Measurements from ENCODE around the gene SLCO4A1. TPM values are rescaled to one million over a fixed set of nuclear protein-coding genes. Genes with fewer than 3 reads are reported as not detected.
A peak's percentile ranks its signal among the peaks of the same experiment; 100 is the strongest.

The SLCO4A1 gene
- total and polyA plus RNA-seq, 9 of the 15 experiments (the other 6 are each of a cell fraction or from before 2014, with no cell fraction given): 1.6 to 21.9 (median 12.8) TPM

DNA sequence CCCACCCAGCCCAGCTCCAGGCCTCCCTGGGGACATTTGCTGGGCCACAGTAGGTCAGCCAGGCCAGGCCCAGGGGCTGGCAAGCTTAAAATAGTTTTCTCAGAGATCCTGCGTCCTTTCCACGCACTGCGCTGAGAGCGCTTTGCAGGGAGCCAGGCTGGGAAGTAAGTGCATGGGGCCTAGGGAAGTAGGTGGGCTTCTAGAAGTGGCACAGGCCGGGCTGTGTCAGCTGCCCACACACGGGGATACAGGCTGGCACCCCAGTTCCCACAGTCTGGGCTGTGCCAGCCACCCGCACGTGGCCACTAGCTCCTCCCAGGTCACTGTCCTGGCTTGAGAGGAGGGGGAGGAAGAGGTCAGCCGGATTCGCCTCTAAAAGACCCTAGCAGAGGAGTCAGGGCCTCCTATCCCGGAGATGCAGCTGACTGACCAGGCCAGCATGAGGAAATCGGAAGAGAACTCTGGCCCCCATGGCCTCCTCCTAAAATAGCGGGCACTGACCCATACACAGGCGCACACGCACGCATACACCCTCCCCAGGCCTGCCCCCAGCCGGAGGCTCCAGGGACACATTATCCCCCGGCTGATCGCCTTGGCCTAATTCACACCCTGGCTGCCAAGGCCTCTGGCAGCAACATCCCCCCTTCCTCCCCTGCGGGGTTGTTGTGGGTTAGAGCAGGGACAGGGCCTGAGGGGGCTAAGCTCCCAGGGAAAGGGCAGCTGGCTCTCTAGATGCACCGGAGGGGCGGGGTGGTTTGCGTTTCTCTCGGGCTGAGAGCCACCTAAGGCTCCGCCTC lies 5.4 kb downstream of the SLCO4A1 start:
- Histone ChIP-seq H3K27ac (ENCODE audit: extremely low read depth, low read depth, low read length) (no peak overlapping the region), H3K36me3 (ENCODE audit: control insufficient read depth, insufficient read depth, low read length) (peaks cover 58% of the 10 kb centered on the region; the same call in 2 of the 3 replicates), H3K4me3 (no peak overlapping the region), H3K4me1 (replicated peaks in 1 of 2; ENCODE audit: control insufficient read depth in 2 of 2, insufficient read depth in 2 of 2, low read length in 2 of 2) (peaks cover 26 to 86% of the 10 kb centered on the region in 2 experiments), H3K9me3 (replicated peaks; ENCODE audit: control insufficient read depth, insufficient read depth, low read depth, low read length) (no peaks in the 10 kb centered on the region; the same call in 1 of the 2 replicates), H3K4me2 (ENCODE audit: insufficient read depth, low read length) (no peak overlapping the region), H3K27me3 (ENCODE audit: control insufficient read depth in 2 of 2, insufficient read depth in 2 of 2, low read length in 2 of 2) (no peaks in the 10 kb centered on the region; a peak in 1 of 5 replicates), H3K79me2 (ENCODE audit: control insufficient read depth, insufficient read depth, low read length) (peaks cover 73% of the 10 kb centered on the region), H4K20me1 (replicated peaks; ENCODE audit: control insufficient read depth, insufficient read depth, low read length) (peaks cover 40% of the 10 kb centered on the region), H2AFZ (ENCODE audit: low read depth, low read length) (no peak overlapping the region), H3K9ac (ENCODE audit: insufficient read depth in 1 of 2, low read depth in 2 of 2, low read length in 2 of 2) (peak overlapping the region in 1 of 2 experiments; percentile 68; a peak in 1 of 4 replicates), H3K9me1 (ENCODE audit: control insufficient read depth, insufficient read depth, low read length) (peaks cover 12% of the 10 kb centered on the region)
- BruUV-seq (replicated peaks): no TSS peak
- TF ChIP-seq, protein P1, sequence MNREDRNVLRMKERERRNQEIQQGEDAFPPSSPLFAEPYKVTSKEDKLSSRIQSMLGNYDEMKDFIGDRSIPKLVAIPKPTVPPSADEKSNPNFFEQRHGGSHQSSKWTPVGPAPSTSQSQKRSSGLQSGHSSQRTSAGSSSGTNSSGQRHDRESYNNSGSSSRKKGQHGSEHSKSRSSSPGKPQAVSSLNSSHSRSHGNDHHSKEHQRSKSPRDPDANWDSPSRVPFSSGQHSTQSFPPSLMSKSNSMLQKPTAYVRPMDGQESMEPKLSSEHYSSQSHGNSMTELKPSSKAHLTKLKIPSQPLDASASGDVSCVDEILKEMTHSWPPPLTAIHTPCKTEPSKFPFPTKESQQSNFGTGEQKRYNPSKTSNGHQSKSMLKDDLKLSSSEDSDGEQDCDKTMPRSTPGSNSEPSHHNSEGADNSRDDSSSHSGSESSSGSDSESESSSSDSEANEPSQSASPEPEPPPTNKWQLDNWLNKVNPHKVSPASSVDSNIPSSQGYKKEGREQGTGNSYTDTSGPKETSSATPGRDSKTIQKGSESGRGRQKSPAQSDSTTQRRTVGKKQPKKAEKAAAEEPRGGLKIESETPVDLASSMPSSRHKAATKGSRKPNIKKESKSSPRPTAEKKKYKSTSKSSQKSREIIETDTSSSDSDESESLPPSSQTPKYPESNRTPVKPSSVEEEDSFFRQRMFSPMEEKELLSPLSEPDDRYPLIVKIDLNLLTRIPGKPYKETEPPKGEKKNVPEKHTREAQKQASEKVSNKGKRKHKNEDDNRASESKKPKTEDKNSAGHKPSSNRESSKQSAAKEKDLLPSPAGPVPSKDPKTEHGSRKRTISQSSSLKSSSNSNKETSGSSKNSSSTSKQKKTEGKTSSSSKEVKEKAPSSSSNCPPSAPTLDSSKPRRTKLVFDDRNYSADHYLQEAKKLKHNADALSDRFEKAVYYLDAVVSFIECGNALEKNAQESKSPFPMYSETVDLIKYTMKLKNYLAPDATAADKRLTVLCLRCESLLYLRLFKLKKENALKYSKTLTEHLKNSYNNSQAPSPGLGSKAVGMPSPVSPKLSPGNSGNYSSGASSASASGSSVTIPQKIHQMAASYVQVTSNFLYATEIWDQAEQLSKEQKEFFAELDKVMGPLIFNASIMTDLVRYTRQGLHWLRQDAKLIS (CRISPR knock-in tag; IDR thresholded peaks at IDR 0.05): no peak
- TF ChIP-seq POLR2G (IDR thresholded peaks at IDR 0.05; ENCODE audit: low read depth, low read length): 0 out of 2 replicates have a peak, but pooled peaks have one; percentile 2
- 93% methylated on average over 19 of the region's 25 CpGs for WGBS (ENCODE audit: insufficient coverage, low coverage, missing lambda C conversion rate)
- ATAC-seq (no peak), DNase-seq (ENCODE audit: extremely low read depth in 1 of 4, low spot score in 3 of 4) (no peak), FAIRE-seq (no peak)
- in situ Hi-C loops (cut with MboI) (no loop called here), intact Hi-C loops (cut with micrococcal nuclease) (no loop called here)
- ChIA-PET POLR2A (interaction anchor here (0.7 to 1.6 kb wide), 3 partner anchors 8 to 119 kb away, joined by 3 to 4 read pairs (median 3); no protein-coding TSS in a partner anchor), CTCF (ENCODE audit: low intra/inter-chr PET ratio) (no interaction called here)

All from K562 (cell line).